ENCODE measurements around the gene TUT4.
A peak's percentile ranks its signal among the peaks of the same experiment; 100 is the strongest.

Gene TUT4

GRCh38 chr1:52544665-52545525 lies 8.0 kb downstream of the TUT4 start:
- no peak for DNase-seq (ENCODE audit: low spot score)
- TF ChIP-seq CTCF (IDR thresholded peaks at IDR 0.05; ENCODE audit: extremely low read depth, insufficient read depth, missing control alignments): no peak
- in situ Hi-C loops (cut with MboI; ENCODE audit: low pct_unique_long_range_greater_than_20kb, low sequenced_read_pairs, unreplicated experiment): no loop called here

GRCh38 chr1:52542085-52542688 lies 10.7 kb downstream of the TUT4 start:
- in situ Hi-C loops (cut with MboI; ENCODE audit: low pct_unique_long_range_greater_than_20kb, low sequenced_read_pairs, unreplicated experiment): no loop called here
- no peak for TF ChIP-seq CTCF (IDR thresholded peaks at IDR 0.05; ENCODE audit: extremely low read depth, insufficient read depth, missing control alignments)
- DNase-seq (ENCODE audit: low spot score): no peak

- TF ChIP-seq CTCF (IDR thresholded peaks at IDR 0.05; ENCODE audit: extremely low read depth, insufficient read depth, missing control alignments): no peak
- DNase-seq (ENCODE audit: low spot score): no peak
- in situ Hi-C loops (cut with MboI; ENCODE audit: low pct_unique_long_range_greater_than_20kb, low sequenced_read_pairs, unreplicated experiment): no loop called here
Observed at GRCh38 chr1:52534928-52535764, 17.7 kb downstream of the TUT4 start.

GRCh38 chr1:52533713-52534112 lies 19.2 kb downstream of the TUT4 start:
- in situ Hi-C loops (cut with MboI; ENCODE audit: low pct_unique_long_range_greater_than_20kb, low sequenced_read_pairs, unreplicated experiment): no loop called here
- DNase-seq (ENCODE audit: low spot score): no peak
- no peak for TF ChIP-seq CTCF (IDR thresholded peaks at IDR 0.05; ENCODE audit: extremely low read depth, insufficient read depth, missing control alignments)

- DNase-seq (ENCODE audit: low spot score): peak; percentile 15
- TF ChIP-seq CTCF (IDR thresholded peaks at IDR 0.05; ENCODE audit: extremely low read depth, insufficient read depth, missing control alignments): no peak
- in situ Hi-C loops (cut with MboI; ENCODE audit: low pct_unique_long_range_greater_than_20kb, low sequenced_read_pairs, unreplicated experiment): no loop called here
Observed at GRCh38 chr1:52532731-52533327, 20.1 kb downstream of the TUT4 start.

GRCh38 chr1:52532247-52532646 lies 20.6 kb downstream of the TUT4 start:
- TF ChIP-seq CTCF (IDR thresholded peaks at IDR 0.05; ENCODE audit: extremely low read depth, insufficient read depth, missing control alignments): no peak
- in situ Hi-C loops (cut with MboI; ENCODE audit: low pct_unique_long_range_greater_than_20kb, low sequenced_read_pairs, unreplicated experiment): no loop called here
- no peak for DNase-seq (ENCODE audit: low spot score)
